Uterus (tissue), 4 donors: Measurements from ENCODE around the gene UBQLN1. TPM values are rescaled to one million over a fixed set of nuclear protein-coding genes. Genes with fewer than 3 reads are reported as not detected.
"Not testable (repeated sequence)": the region's sequence is repeated elsewhere in the genome, so short reads cannot be mapped to it uniquely, and the experiment has no call there.

Source experiments
- DNase-seq, 2 donors: peaks; one replicate each; pipeline ENCODE4 v3.0.0-alpha.2; 2019 to 2020
- H3K27ac ChIP-seq, 2 donors: fragments of 200-600 bp; sonication (generic); 1 replicate in 1 of 2; 2 replicates in 1 of 2; pipeline ENCODE4 v1.5.1; 2016 to 2018
- H3K27me3 ChIP-seq, 2 donors: fragments of 200-600 bp; sonication (generic); one replicate each; pipeline ENCODE4 v1.5.1; 2018 to 2019; ENCODE audit warnings: control low read depth in 1 of 2
- H3K36me3 ChIP-seq, 2 donors: fragments of 200-600 bp; sonication (generic); one replicate each; pipeline ENCODE4 v1.5.1; 2019; ENCODE audit warnings: control low read depth in 1 of 2
- H3K4me1 ChIP-seq, 2 donors: fragments of 200-600 bp; sonication (generic); one replicate each; pipeline ENCODE4 v1.5.1; 2018 to 2019; ENCODE audit warnings: control low read depth in 1 of 2
- H3K4me3 ChIP-seq, 2 donors: fragments of 200-600 bp; sonication (generic); 1 replicate in 1 of 2; 2 replicates in 1 of 2; pipeline ENCODE4 v1.5.1; 2018 to 2019; ENCODE audit warnings: mild to moderate bottlenecking in 1 of 2
- H3K9me3 ChIP-seq, 2 donors: fragments of 200-600 bp; sonication (generic); one replicate each; pipeline ENCODE4 v1.5.1; 2019; ENCODE audit warnings: control low read depth in 1 of 2
- CTCF ChIP-seq, 4 experiments: fragments of 200-600 bp in 2 of 4; fragments of 450-650 bp in 2 of 4; sonication (generic) in 2 of 4; IDR thresholded peaks; one replicate each; pipeline ENCODE4 v1.5.1; 2016 to 2019; ENCODE audit warnings: antibody characterized with exemption in 4 of 4, mild to moderate bottlenecking in 2 of 4, moderate library complexity in 1 of 4
- POLR2A ChIP-seq, 2 donors: fragments of 450-650 bp; IDR thresholded peaks; one replicate each; pipeline ENCODE4 v1.6.1; 2016; ENCODE audit warnings: antibody characterized with exemption in 2 of 2, mild to moderate bottlenecking in 1 of 2, moderate library complexity in 1 of 2
- intact Hi-C: fragments of 100-400 bp; cut with DNase I; formaldehyde crosslinking; loops from one replicate; pipeline ENCODE4 v1.15.1; 2023; ENCODE audit warnings: low total_unique reads
- total RNA-seq, 4 donors: library from RNA; depleted of rRNA in 3 of 4; stranded (reverse); fragments of >200 nt in 3 of 4; gene quantifications; one replicate each; pipeline versions ENCODE4 v1.1.0 to v1.2.4, GENCODE V29; 2014 to 2023
- donor health status: DM: yes; HTN: yes; CAD: no.

The UBQLN1 gene
- 100 to 1,000 TPM in 2 of 4 donors, 10 to 100 TPM in 2; 66.8 to 155 (median 98.1) TPM for total RNA-seq

GRCh38 chr9:83707768-83708514 lies at the start of gene UBQLN1:
Gene UBQLN1, minus strand, starts transcription at chr9:83707958. Its CDS starts 279 bp downstream, at chr9:83707679.
- intact Hi-C loops, result no loop called here
- peak within 1 kb of the TSS; percentile 94 to 95 for H3K4me3 ChIP-seq
- no peaks in the 10 kb centered on the region for H3K4me1 ChIP-seq
- peak in 1 of 4 experiments; percentile 2 for TF ChIP-seq CTCF (IDR thresholded peaks at IDR 0.05)
- TF ChIP-seq POLR2A (IDR thresholded peaks at IDR 0.05), result peak; percentile 82 to 95
- H3K9me3 ChIP-seq, result no peaks in the 10 kb centered on the region
- H3K36me3 ChIP-seq, result no peaks in the 10 kb centered on the region
- peak; percentile 92 to 96 for DNase-seq
- H3K27ac ChIP-seq, result peak within 1 kb of the TSS; percentile 95
- H3K27me3 ChIP-seq, result no peaks in the 10 kb centered on the region

GRCh38 chr9:83754383-83754977 lies 46.7 kb upstream of the UBQLN1 start:
- Histone ChIP-seq H3K9me3 (no peaks in the 10 kb centered on the region), H3K4me1 (no peaks in the 10 kb centered on the region), H3K4me3 (no peak overlapping the region), H3K27ac (no peak overlapping the region), H3K36me3 (no peaks in the 10 kb centered on the region), H3K27me3 (no peaks in the 10 kb centered on the region)
- no peak for TF ChIP-seq POLR2A (IDR thresholded peaks at IDR 0.05)
- TF ChIP-seq CTCF (IDR thresholded peaks at IDR 0.05), result no peak
- no peak for DNase-seq
- intact Hi-C loops, result no loop called here

- H3K4me1 ChIP-seq, result no peaks in the 10 kb centered on the region
- intact Hi-C loops, result no loop called here
- no peaks in the 10 kb centered on the region for H3K36me3 ChIP-seq
Observed at GRCh38 chr9:83749706-83750105, 41.9 kb upstream of the UBQLN1 start.

GRCh38 chr9:83744206-83744605 lies 36.4 kb upstream of the UBQLN1 start:
- no peak overlapping the region for H3K27ac ChIP-seq
- H3K4me1 ChIP-seq, result no peaks in the 10 kb centered on the region
- DNase-seq, result no peak
- H3K36me3 ChIP-seq, result no peaks in the 10 kb centered on the region
- intact Hi-C loops, result no loop called here
- H3K27me3 ChIP-seq, result no peaks in the 10 kb centered on the region
- H3K9me3 ChIP-seq, result no peaks in the 10 kb centered on the region
- TF ChIP-seq CTCF (IDR thresholded peaks at IDR 0.05) (no peak), POLR2A (IDR thresholded peaks at IDR 0.05) (no peak)
- H3K4me3 ChIP-seq, result no peak overlapping the region

More at GRCh38 chr9:83749706-83750105, 41.9 kb upstream of the UBQLN1 start:
- DNase-seq, result no peak
- Histone ChIP-seq H3K27me3 (no peaks in the 10 kb centered on the region), H3K4me3 (no peak overlapping the region), H3K27ac (no peak overlapping the region), H3K9me3 (no peaks in the 10 kb centered on the region)
- TF ChIP-seq CTCF (IDR thresholded peaks at IDR 0.05) (no peak), POLR2A (IDR thresholded peaks at IDR 0.05) (no peak)

GRCh38 chr9:83733739-83734138 lies 26.0 kb upstream of the UBQLN1 start:
- TF ChIP-seq POLR2A (IDR thresholded peaks at IDR 0.05) (no peak), CTCF (IDR thresholded peaks at IDR 0.05) (no peak)
- Histone ChIP-seq H3K9me3 (peaks cover 0 to 6% of the 10 kb centered on the region in 2 donors), H3K27ac (no peak overlapping the region), H3K4me1 (no peaks in the 10 kb centered on the region), H3K27me3 (no peaks in the 10 kb centered on the region), H3K36me3 (no peaks in the 10 kb centered on the region), H3K4me3 (no peak overlapping the region)
- no peak for DNase-seq
- intact Hi-C loops, result no loop called here

GRCh38 chr9:83728591-83729368 lies 21.0 kb upstream of the UBQLN1 start:
- H3K4me1 ChIP-seq, H3K27me3 ChIP-seq, H3K4me3 ChIP-seq, H3K27ac ChIP-seq, DNase-seq, H3K36me3 ChIP-seq, intact Hi-C loops, H3K9me3 ChIP-seq: not testable (repeated sequence)
